Vagina (tissue), 2 donors: ENCODE measurements around the gene ZGRF1.

ENCODE experiments used
- POLR2A ChIP-seq, 2 donors: fragments of 450-650 bp; IDR thresholded peaks; one replicate each; pipeline ENCODE4 v1.6.1; 2017; ENCODE audit warnings: antibody characterized with exemption in 2 of 2, mild to moderate bottlenecking in 2 of 2, moderate library complexity in 2 of 2
- TF ChIP-seq, protein P1 (sequence below), 3 experiments: fragments of 450-650 bp in 2 of 3; fragments of 200-600 bp in 1 of 3; sonication (generic) in 1 of 3; IDR thresholded peaks; one replicate each; pipeline ENCODE4 v1.5.1; 2017 to 2019; ENCODE audit warnings: antibody characterized with exemption in 3 of 3, mild to moderate bottlenecking in 2 of 3, moderate library complexity in 2 of 3

DNA sequence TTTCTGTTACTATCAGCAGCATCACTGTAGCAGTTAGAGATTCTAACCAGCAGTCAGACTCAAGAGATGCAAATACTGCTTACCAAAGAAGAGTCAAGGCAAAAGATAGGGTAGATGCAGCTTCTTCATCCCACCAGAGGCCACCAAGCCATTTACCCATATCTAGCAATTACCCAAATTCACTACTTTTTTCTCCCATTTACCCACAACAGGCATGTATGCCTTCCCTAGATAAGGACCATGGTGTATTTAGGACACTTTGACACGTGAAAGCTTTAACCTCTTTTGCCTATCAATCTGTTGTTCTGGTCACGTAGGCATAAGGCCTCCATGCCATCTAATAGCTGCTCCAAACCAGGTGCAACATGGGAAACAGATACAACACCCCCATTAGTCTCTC is 5.8 kb upstream of the ZGRF1 start:
- TF ChIP-seq, protein P1, sequence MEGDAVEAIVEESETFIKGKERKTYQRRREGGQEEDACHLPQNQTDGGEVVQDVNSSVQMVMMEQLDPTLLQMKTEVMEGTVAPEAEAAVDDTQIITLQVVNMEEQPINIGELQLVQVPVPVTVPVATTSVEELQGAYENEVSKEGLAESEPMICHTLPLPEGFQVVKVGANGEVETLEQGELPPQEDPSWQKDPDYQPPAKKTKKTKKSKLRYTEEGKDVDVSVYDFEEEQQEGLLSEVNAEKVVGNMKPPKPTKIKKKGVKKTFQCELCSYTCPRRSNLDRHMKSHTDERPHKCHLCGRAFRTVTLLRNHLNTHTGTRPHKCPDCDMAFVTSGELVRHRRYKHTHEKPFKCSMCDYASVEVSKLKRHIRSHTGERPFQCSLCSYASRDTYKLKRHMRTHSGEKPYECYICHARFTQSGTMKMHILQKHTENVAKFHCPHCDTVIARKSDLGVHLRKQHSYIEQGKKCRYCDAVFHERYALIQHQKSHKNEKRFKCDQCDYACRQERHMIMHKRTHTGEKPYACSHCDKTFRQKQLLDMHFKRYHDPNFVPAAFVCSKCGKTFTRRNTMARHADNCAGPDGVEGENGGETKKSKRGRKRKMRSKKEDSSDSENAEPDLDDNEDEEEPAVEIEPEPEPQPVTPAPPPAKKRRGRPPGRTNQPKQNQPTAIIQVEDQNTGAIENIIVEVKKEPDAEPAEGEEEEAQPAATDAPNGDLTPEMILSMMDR (IDR thresholded peaks at IDR 0.05): no peak
- TF ChIP-seq POLR2A (IDR thresholded peaks at IDR 0.05): no peak
